Skeletal muscle tissue (tissue), 4 donors: ENCODE results near the gene CYB561D2. TPM values are rescaled to one million over a fixed set of nuclear protein-coding genes. Genes with fewer than 3 reads are reported as not detected.
"Not testable (repeated sequence)": the region's sequence is repeated elsewhere in the genome, so short reads cannot be mapped to it uniquely, and the experiment has no call there.

Source experiments
- H3K27ac ChIP-seq: one replicate; pipeline ENCODE4 v1.7.0; 2013; ENCODE audit warnings: mild to moderate bottlenecking, low read depth, low read length, inconsistent platforms
- H3K27me3 ChIP-seq, 3 donors: one replicate each; pipeline ENCODE4 v1.7.0; 2013; ENCODE audit warnings: low read length in 3 of 3; ENCODE audit not compliant: control insufficient read depth in 3 of 3, insufficient read depth in 3 of 3
- H3K36me3 ChIP-seq, 3 donors: one replicate each; pipeline ENCODE4 v1.7.0; 2013; ENCODE audit warnings: low read length in 3 of 3; ENCODE audit not compliant: control insufficient read depth in 3 of 3, insufficient read depth in 3 of 3
- H3K4me1 ChIP-seq, 3 donors: one replicate each; pipeline ENCODE4 v1.7.0; 2013; ENCODE audit warnings: low read length in 3 of 3, mild to moderate bottlenecking in 3 of 3; ENCODE audit not compliant: control insufficient read depth in 3 of 3, insufficient read depth in 3 of 3
- H3K4me3 ChIP-seq, 3 donors: one replicate each; pipeline ENCODE4 v1.7.0; 2013; ENCODE audit warnings: low read length in 3 of 3
- H3K9ac ChIP-seq, 3 donors: one replicate each; pipeline ENCODE4 v1.7.0; 2013; ENCODE audit warnings: low read length in 3 of 3, mild to moderate bottlenecking in 3 of 3, moderate library complexity in 2 of 3, low read depth in 1 of 3
- H3K9me3 ChIP-seq, 3 donors: one replicate each; pipeline ENCODE4 v1.7.0; 2013; ENCODE audit warnings: low read length in 3 of 3; ENCODE audit not compliant: control insufficient read depth in 3 of 3
- total RNA-seq: library from RNA; depleted of rRNA; stranded (reverse); fragments of >200 nt; gene quantifications from one replicate; pipeline ENCODE4 v1.2.3, GENCODE V29; 2014
- donor health status: Osteomylitis.

The CYB561D2 gene
- 14.1 TPM for total RNA-seq

- Histone ChIP-seq H3K36me3 (peaks cover 46 to 50% (median 50%) of the 10 kb centered on the region in 3 donors), H3K27me3 (peaks cover 0 to 2% (median 0%) of the 10 kb centered on the region in 3 donors), H3K27ac (peak within 1 kb of the TSS; percentile 85), H3K9me3 (no peaks in the 10 kb centered on the region), H3K4me3 (peak within 1 kb of the TSS; percentile 90 to 100 (median 93)), H3K9ac (peak within 1 kb of the TSS; percentile 84 to 97 (median 93)), H3K4me1 (peaks cover 50 to 68% (median 51%) of the 10 kb centered on the region in 3 donors)
These were observed at the start of gene CYB561D2, which contains the start of gene NPRL2 for GRCh38 chr3:50350527-50351322. TSS of gene CYB561D2 (plus strand) at chr3:50350862. CDS start at chr3:50351434, 572 bp downstream. TSS of gene NPRL2 (minus strand) at chr3:50350775. CDS start at chr3:50350652, 123 bp downstream.

GRCh38 chr3:50302095-50303012, 48.3 kb upstream of the CYB561D2 start:
- Histone ChIP-seq H3K4me3 (peak overlapping the region; percentile 35 to 70 (median 59)), H3K27ac (peak overlapping the region; percentile 65), H3K4me1 (peaks cover 44 to 53% (median 44%) of the 10 kb centered on the region in 3 donors), H3K36me3 (peaks cover 0 to 5% (median 0%) of the 10 kb centered on the region in 3 donors), H3K9ac (peak overlapping the region; percentile 19 to 81 (median 63)), H3K27me3 (no peaks in the 10 kb centered on the region), H3K9me3 (no peaks in the 10 kb centered on the region)

GRCh38 chr3:50303013-50303815, 47.4 kb upstream of the CYB561D2 start, which contains the start of gene HYAL1:
TSS of gene HYAL1 (minus strand) at chr3:50303574. CDS start at chr3:50302956, 618 bp downstream.
- H3K36me3 ChIP-seq, result peaks cover 0 to 2% (median 0%) of the 10 kb centered on the region in 3 donors
- no peaks in the 10 kb centered on the region for H3K27me3 ChIP-seq
- H3K27ac ChIP-seq, result peak within 1 kb of the TSS; percentile 65
- peak within 1 kb of the TSS; percentile 35 to 70 (median 59) for H3K4me3 ChIP-seq
- H3K4me1 ChIP-seq, result peaks cover 41 to 45% (median 42%) of the 10 kb centered on the region in 3 donors
- no peaks in the 10 kb centered on the region for H3K9me3 ChIP-seq
- H3K9ac ChIP-seq, result peak within 1 kb of the TSS; percentile 56 to 81 (median 63)

- H3K4me3 ChIP-seq, result no peak overlapping the region
- H3K9ac ChIP-seq, result peak overlapping the region in 1 of 3 donors; percentile 16
- H3K9me3 ChIP-seq, result no peaks in the 10 kb centered on the region
- H3K27ac ChIP-seq, result no peak overlapping the region
- H3K36me3 ChIP-seq, result peaks cover 0 to 2% (median 0%) of the 10 kb centered on the region in 3 donors
- peaks cover 31 to 34% (median 33%) of the 10 kb centered on the region in 3 donors for H3K4me1 ChIP-seq
- no peaks in the 10 kb centered on the region for H3K27me3 ChIP-seq
These were observed 46.1 kb upstream of the CYB561D2 start for GRCh38 chr3:50304601-50305000.

GRCh38 chr3:50312041-50312440, 38.6 kb upstream of the CYB561D2 start:
- H3K27me3 ChIP-seq, H3K27ac ChIP-seq, H3K9me3 ChIP-seq, H3K9ac ChIP-seq, H3K4me3 ChIP-seq, H3K36me3 ChIP-seq: not testable (repeated sequence)
- peaks cover 9 to 19% (median 16%) of the 10 kb centered on the region in 3 donors for H3K4me1 ChIP-seq

GRCh38 chr3:50314342-50314741, 36.3 kb upstream of the CYB561D2 start:
- peaks cover 22 to 26% (median 25%) of the 10 kb centered on the region in 3 donors for H3K36me3 ChIP-seq
- peaks cover 31 to 42% (median 38%) of the 10 kb centered on the region in 3 donors for H3K4me1 ChIP-seq
- H3K9ac ChIP-seq, result peak overlapping the region in 1 of 3 donors; percentile 60
- no peaks in the 10 kb centered on the region for H3K9me3 ChIP-seq
- H3K27me3 ChIP-seq, result no peaks in the 10 kb centered on the region
- no peak overlapping the region for H3K4me3 ChIP-seq
- H3K27ac ChIP-seq, result no peak overlapping the region

- Histone ChIP-seq H3K27ac (no peak overlapping the region), H3K4me1 (peaks cover 36 to 47% (median 42%) of the 10 kb centered on the region in 3 donors), H3K9me3 (no peaks in the 10 kb centered on the region), H3K9ac (no peak overlapping the region), H3K27me3 (no peaks in the 10 kb centered on the region), H3K36me3 (peaks cover 27 to 31% (median 30%) of the 10 kb centered on the region in 3 donors), H3K4me3 (no peak overlapping the region)
These were observed 35.8 kb upstream of the CYB561D2 start for GRCh38 chr3:50314816-50315215.

GRCh38 chr3:50316657-50317242, 33.9 kb upstream of the CYB561D2 start:
- no peak overlapping the region for H3K27ac ChIP-seq
- H3K4me3 ChIP-seq, result no peak overlapping the region
- peak overlapping the region in 1 of 3 donors; percentile 51 for H3K9ac ChIP-seq
- H3K9me3 ChIP-seq, result no peaks in the 10 kb centered on the region
- peaks cover 47 to 59% (median 53%) of the 10 kb centered on the region in 3 donors for H3K4me1 ChIP-seq
- no peaks in the 10 kb centered on the region for H3K27me3 ChIP-seq
- peaks cover 28 to 34% (median 31%) of the 10 kb centered on the region in 3 donors for H3K36me3 ChIP-seq
